H1 (cell line): Measurements from ENCODE around the gene XPNPEP2. TPM values are rescaled to one million over a fixed set of nuclear protein-coding genes. Genes with fewer than 3 reads are reported as not detected.

Experiments
- CTCF ChIA-PET: fragments of 300-600 bp; sonication (Branson Sonifier 250); formaldehyde crosslinking; loops from one replicate; lab custom pipeline; 2021; ENCODE audit not compliant: partially characterized antibody; lab: Charles Lee
- POLR2A ChIA-PET: fragments of 300-600 bp; sonication (Branson Sonifier 250); formaldehyde crosslinking; loops from one replicate; lab custom pipeline; 2021; ENCODE audit warnings: inconsistent platforms; ENCODE audit not compliant: partially characterized antibody; lab: Charles Lee
- DNase-seq, 2 experiments: peaks; one replicate each; pipeline versions ENCODE4 v3.0.0 to v3.0.0-alpha.2; 2010 to 2022; ENCODE audit warnings: low spot score in 2 of 2, low read depth in 1 of 2, mixed read lengths in 1 of 2
- FAIRE-seq: peaks from 2 replicates; lab custom pipeline; 2011; peaks lifted over from hg19 to GRCh38; lab: Jason Lieb, UNC
- H2AFZ ChIP-seq: 2 replicates; pipeline ENCODE4 v1.8.1; 2012; ENCODE audit warnings: low read length, inconsistent platforms
- H2AK5ac ChIP-seq: 2 replicates; pipeline ENCODE4 v1.6.1; 2013; ENCODE audit warnings: low read depth, low read length
- H2BK120ac ChIP-seq: replicated peaks from 2 replicates; pipeline ENCODE3; 2013; ENCODE audit warnings: low read depth, low read length, inconsistent platforms
- H2BK12ac ChIP-seq: 2 replicates; pipeline ENCODE4 v1.6.1; 2013; ENCODE audit warnings: low read depth, low read length
- H2BK15ac ChIP-seq: 2 replicates; pipeline ENCODE4 v1.6.1; 2013; ENCODE audit warnings: low read length
- H2BK20ac ChIP-seq: 2 replicates; pipeline ENCODE4 v1.6.1; 2013; ENCODE audit warnings: low read length
- H2BK5ac ChIP-seq: 2 replicates; pipeline ENCODE4 v1.6.1; 2013; ENCODE audit warnings: low read depth, low read length
- H3K14ac ChIP-seq: 2 replicates; pipeline ENCODE4 v1.6.1; 2013; ENCODE audit warnings: inconsistent platforms; ENCODE audit not compliant: insufficient read length
- H3K18ac ChIP-seq: 2 replicates; pipeline ENCODE4 v1.6.1; 2013; ENCODE audit warnings: low read length; ENCODE audit errors: extremely low read depth
- H3K23ac ChIP-seq: 2 replicates; pipeline ENCODE4 v1.6.1; 2013; ENCODE audit warnings: inconsistent platforms; ENCODE audit not compliant: insufficient read length
- H3K23me2 ChIP-seq: 2 replicates; pipeline ENCODE4 v1.6.1; 2013; ENCODE audit warnings: low read depth, low read length
- H3K27ac ChIP-seq: 2 replicates; pipeline ENCODE4 v1.6.1; 2011; ENCODE audit warnings: low read depth, low read length, inconsistent platforms
- H3K27me3 ChIP-seq, 4 experiments: replicated peaks in 1 of 4; 1 replicate in 1 of 4; 2 replicates in 3 of 4; pipeline versions ENCODE4 v1.6.1 to v1.8.1; 2011 to 2013; ENCODE audit warnings: low read length in 3 of 4, mild to moderate bottlenecking in 3 of 4, inconsistent platforms in 2 of 4, mixed read lengths in 2 of 4, moderate library complexity in 1 of 4; ENCODE audit not compliant: control insufficient read depth in 3 of 4, insufficient read depth in 3 of 4; ENCODE audit errors: extremely low read depth in 1 of 4
- H3K36me3 ChIP-seq, 4 experiments: 2 replicates each; pipeline versions ENCODE4 v1.6.1 to v1.8.1; 2011 to 2013; ENCODE audit warnings: mild to moderate bottlenecking in 4 of 4, low read length in 3 of 4, moderate library complexity in 2 of 4, control low read depth in 1 of 4, inconsistent platforms in 1 of 4; ENCODE audit not compliant: insufficient read depth in 4 of 4, control insufficient read depth in 2 of 4
- H3K4ac ChIP-seq: replicated peaks from 2 replicates; pipeline ENCODE3; 2013; ENCODE audit warnings: low read length, low read depth, mixed read lengths, inconsistent platforms; ENCODE audit not compliant: insufficient read length
- H3K4me1 ChIP-seq, 4 experiments: replicated peaks in 1 of 4; 1 replicate in 1 of 4; 2 replicates in 3 of 4; pipeline versions ENCODE4 v1.6.1 to v1.8.1; 2011 to 2013; ENCODE audit warnings: low read length in 3 of 4, inconsistent platforms in 2 of 4, mixed read lengths in 1 of 4; ENCODE audit not compliant: insufficient read depth in 4 of 4, control insufficient read depth in 3 of 4
- H3K4me2 ChIP-seq, 2 experiments: 2 replicates each; pipeline versions ENCODE4 v1.6.1 to v1.8.1; 2011 to 2013; ENCODE audit warnings: low read depth in 2 of 2, low read length in 2 of 2, control low read depth in 1 of 2, inconsistent platforms in 1 of 2, mild to moderate bottlenecking in 1 of 2; ENCODE audit not compliant: insufficient read depth in 1 of 2
- H3K4me3 ChIP-seq, 4 experiments: fragments of 200-600, 300-600 bp in 1 of 4; sonication (generic), shearing (Covaris generic), sonication (Bioruptor Twin) in 1 of 4; 2 replicates each; pipeline versions ENCODE4 v1.5.1 to v1.8.1; 2011 to 2016; ENCODE audit warnings: low read length in 4 of 4, low read depth in 3 of 4, control low read depth in 2 of 4, inconsistent platforms in 2 of 4, mild to moderate bottlenecking in 2 of 4, mixed read lengths in 1 of 4, moderate library complexity in 1 of 4; ENCODE audit not compliant: insufficient read depth in 2 of 4; ENCODE audit errors: extremely low read depth in 1 of 4
- H3K56ac ChIP-seq: replicated peaks from 2 replicates; pipeline ENCODE3; 2013; ENCODE audit warnings: low read depth, mild to moderate bottlenecking, mixed read lengths, low read length, inconsistent platforms; ENCODE audit not compliant: insufficient read length
- H3K79me1 ChIP-seq: 2 replicates; pipeline ENCODE4 v1.6.1; 2013; ENCODE audit warnings: low read depth, low read length, control low read depth
- H3K79me2 ChIP-seq, 2 experiments: 2 replicates each; pipeline versions ENCODE4 v1.6.1 to v1.8.1; 2012 to 2013; ENCODE audit warnings: low read length in 2 of 2, mild to moderate bottlenecking in 2 of 2, inconsistent platforms in 1 of 2; ENCODE audit not compliant: insufficient read depth in 2 of 2, control insufficient read depth in 1 of 2
- H3K9ac ChIP-seq, 4 experiments: replicated peaks in 1 of 4; 1 replicate in 1 of 4; 2 replicates in 3 of 4; pipeline versions ENCODE4 v1.6.1 to v1.8.1; 2011 to 2013; ENCODE audit warnings: low read depth in 3 of 4, low read length in 3 of 4, control low read depth in 2 of 4, mild to moderate bottlenecking in 2 of 4, moderate library complexity in 2 of 4, inconsistent platforms in 1 of 4; ENCODE audit errors: extremely low read depth in 1 of 4
- H3K9me3 ChIP-seq, 2 experiments: 2 replicates each; pipeline versions ENCODE4 v1.6.1 to v1.8.1; 2012 to 2013; ENCODE audit warnings: mild to moderate bottlenecking in 2 of 2, moderate library complexity in 2 of 2, control low read depth in 1 of 2, inconsistent platforms in 1 of 2, low read depth in 1 of 2, low read length in 1 of 2, mixed read lengths in 1 of 2; ENCODE audit not compliant: insufficient read depth in 2 of 2
- H4K20me1 ChIP-seq, 2 experiments: replicated peaks in 1 of 2; 2 replicates each; pipeline versions ENCODE3 to v1.8.1; 2011 to 2013; ENCODE audit warnings: inconsistent platforms in 2 of 2, low read length in 2 of 2, mild to moderate bottlenecking in 1 of 2; ENCODE audit not compliant: insufficient read depth in 2 of 2, control insufficient read depth in 1 of 2
- H4K5ac ChIP-seq: 2 replicates; pipeline ENCODE4 v1.6.1; 2013; ENCODE audit warnings: low read length, low read depth, mixed read lengths, inconsistent platforms; ENCODE audit not compliant: insufficient read length
- H4K8ac ChIP-seq: 2 replicates; pipeline ENCODE4 v1.8.0; 2013; ENCODE audit warnings: mild to moderate bottlenecking, moderate library complexity, low read length, inconsistent platforms; ENCODE audit not compliant: insufficient read depth; ENCODE audit errors: extremely low read depth
- H4K91ac ChIP-seq: replicated peaks from 2 replicates; pipeline ENCODE3; 2013; ENCODE audit warnings: low read length, mixed read lengths, inconsistent platforms; ENCODE audit not compliant: insufficient read length
- ATF2 ChIP-seq: IDR thresholded peaks from 2 replicates; pipeline ENCODE4 v1.6.1; 2012; ENCODE audit warnings: low read length, inconsistent platforms
- BRCA1 ChIP-seq: IDR thresholded peaks from 2 replicates; pipeline ENCODE4 v1.6.1; 2012; ENCODE audit warnings: low read depth, low read length, improper control_type of control experiment
- EP300 ChIP-seq, 2 experiments: IDR thresholded peaks; 1 replicate in 1 of 2; 2 replicates in 1 of 2; pipeline ENCODE4 v1.6.1; 2011 to 2012; ENCODE audit warnings: low read depth in 2 of 2, low read length in 2 of 2, mild to moderate bottlenecking in 2 of 2, borderline replicate concordance in 1 of 2, inconsistent platforms in 1 of 2, moderate library complexity in 1 of 2
- GABPA ChIP-seq: IDR thresholded peaks from 2 replicates; pipeline ENCODE4 v1.6.1; 2011; ENCODE audit warnings: mild to moderate bottlenecking, low read length, moderate library complexity, borderline replicate concordance; ENCODE audit not compliant: insufficient read depth
- HDAC2 ChIP-seq, 2 experiments: fragments of 300-600 bp in 1 of 2; sonication (generic) in 1 of 2; IDR thresholded peaks; 2 replicates each; pipeline ENCODE4 v1.6.1; 2011 to 2012; ENCODE audit warnings: low read depth in 2 of 2, low read length in 2 of 2, mild to moderate bottlenecking in 2 of 2, moderate library complexity in 2 of 2, borderline replicate concordance in 1 of 2, inconsistent platforms in 1 of 2
- KDM5A ChIP-seq: fragments of 200-600 bp; IDR thresholded peaks from 2 replicates; pipeline ENCODE4 v1.7.1; 2012; ENCODE audit warnings: mild to moderate bottlenecking, low read length, inconsistent platforms, mixed read lengths
- POLR2AphosphoS5 ChIP-seq: IDR thresholded peaks from 2 replicates; pipeline ENCODE4 v1.6.1; 2011; ENCODE audit warnings: low read depth, low read length
- SIN3A ChIP-seq, 2 experiments: IDR thresholded peaks in 1 of 2; conservative IDR thresholded peaks in 1 of 2; 2 replicates each; pipeline ENCODE4 v1.6.1; 2011 to 2012; ENCODE audit warnings: low read length in 2 of 2, improper control_type of control experiment in 1 of 2, low read depth in 1 of 2, mild to moderate bottlenecking in 1 of 2
- TAF7 ChIP-seq: optimal IDR thresholded peaks from 2 replicates; pipeline ENCODE3; 2011; ENCODE audit warnings: low read depth, mild to moderate bottlenecking, inconsistent platforms, low read length, moderate library complexity, borderline replicate concordance
- TEAD4 ChIP-seq: IDR thresholded peaks from 2 replicates; pipeline ENCODE4 v1.6.1; 2012; ENCODE audit warnings: low read depth, low read length, inconsistent platforms, mixed read lengths
- WGBS, 2 experiments: shearing (Covaris generic) in 1 of 2; methylation state at CpG; one replicate each; pipeline versions ENCODE4 v1.1.6 to v1.1.7; 2013 to 2015; ENCODE audit warnings: low lambda C conversion rate in 2 of 2, mixed read lengths in 2 of 2, inconsistent platforms in 1 of 2, low coverage in 1 of 2, missing lambda C conversion rate in 1 of 2; ENCODE audit not compliant: insufficient replicate concordance in 2 of 2, insufficient coverage in 1 of 2, insufficient read length in 1 of 2; ENCODE audit errors: extremely low coverage in 1 of 2, missing lambda C conversion rate in 1 of 2; 5-methylcytosine and 5-hydroxymethylcytosine counted together
- polyA plus RNA-seq, 7 experiments: library from polyadenylated mRNA; depleted of rRNA in 3 of 7; stranded (reverse) in 5 of 7; unstranded in 2 of 7; fragments of >200 nt in 5 of 7; fragments of 200-250 nt in 2 of 7; gene quantifications; 1 replicate in 5 of 7; 2 replicates in 1 of 7; 4 replicates in 1 of 7; pipeline versions ENCODE4 v1.2.1 to v1.2.3, GENCODE V29; 2011 to 2013; ENCODE audit warnings: missing spikeins in 2 of 7, mixed read lengths in 2 of 7
- total RNA-seq: library from RNA; stranded (reverse); fragmentation: NEBNext Ultra II Directional; extraction: Animal tissue kit (Norgen Biotek cat#: 25700); gene quantifications from 2 replicates; pipeline ENCODE4 v1.2.1, GENCODE V29; 2021

The XPNPEP2 gene
- total and polyA plus RNA-seq, 2 of the 8 experiments (the other 6 are each of a cell fraction or from before 2014, with no cell fraction given), result 0.27 TPM; not detected in 1

DNA sequence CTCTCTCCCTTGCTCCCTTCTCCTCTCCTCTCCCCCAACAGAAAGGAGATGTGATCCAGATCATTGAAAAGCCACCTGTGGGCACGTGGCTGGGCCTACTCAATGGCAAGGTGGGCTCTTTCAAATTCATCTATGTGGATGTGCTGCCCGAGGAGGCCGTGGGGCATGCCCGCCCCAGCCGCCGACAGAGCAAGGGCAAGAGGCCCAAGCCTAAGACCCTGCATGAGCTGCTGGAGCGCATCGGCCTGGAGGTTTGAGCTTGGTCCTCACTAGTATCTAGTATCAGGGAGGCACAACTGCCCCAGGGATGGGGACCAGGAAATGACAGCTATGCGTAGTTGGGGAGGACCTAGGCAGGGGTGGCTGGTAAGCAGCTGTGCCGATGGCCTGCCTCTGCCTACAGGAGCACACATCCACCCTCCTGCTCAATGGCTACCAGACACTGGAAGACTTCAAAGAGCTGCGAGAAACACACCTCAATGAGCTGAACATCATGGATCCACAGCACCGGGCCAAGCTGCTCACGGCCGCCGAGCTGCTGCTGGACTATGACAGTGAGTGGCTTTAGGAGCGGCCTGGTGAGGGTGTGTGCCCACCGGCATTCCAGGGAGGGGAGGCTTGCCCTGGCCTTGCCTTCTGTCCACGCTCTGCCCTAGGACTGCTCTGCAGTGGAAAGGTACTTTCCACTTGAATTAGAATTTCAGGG lies 54.0 kb downstream of the XPNPEP2 start:
- CTCF ChIA-PET, result interaction anchor here (1.0 to 2.0 kb wide), 7 partner anchors 11 to 185 kb away, joined by 3 to 7 read pairs (median 4); no protein-coding TSS in a partner anchor
- no peak overlapping the region for H2BK20ac ChIP-seq
- H3K79me1 ChIP-seq, result no peaks in the 10 kb centered on the region
- H4K20me1 ChIP-seq, result no peaks in the 10 kb centered on the region
- no peak overlapping the region for H4K91ac ChIP-seq
- H2AK5ac ChIP-seq, result no peak overlapping the region
- WGBS, 2 experiments, result 90% methylated on average over 12 of the region's 18 CpGs; no CpG with 5 or more reads in 1 of the 2 experiments
- no peak overlapping the region for H4K8ac ChIP-seq
- H3K56ac ChIP-seq, result no peak overlapping the region
- H3K4me3 ChIP-seq, result no peak overlapping the region
- H3K18ac ChIP-seq, result no peak overlapping the region
- H2BK5ac ChIP-seq, result no peak overlapping the region
- H3K23ac ChIP-seq, result no peak overlapping the region
- H3K27me3 ChIP-seq, result no peaks in the 10 kb centered on the region
- H3K36me3 ChIP-seq, result no peaks in the 10 kb centered on the region
- H2BK15ac ChIP-seq, result no peak overlapping the region
- H2BK120ac ChIP-seq, result no peak overlapping the region
- H3K23me2 ChIP-seq, result no peaks in the 10 kb centered on the region
- no peak overlapping the region for H3K4me2 ChIP-seq
- H3K4ac ChIP-seq, result no peak overlapping the region
- H4K5ac ChIP-seq, result no peak overlapping the region
- FAIRE-seq, result no peak
- H3K4me1 ChIP-seq, result no peaks in the 10 kb centered on the region
- no peak overlapping the region for H3K9ac ChIP-seq
- POLR2A ChIA-PET, result interaction anchor here (1.3 kb wide), 1 partner anchor 187 kb away, joined by 3 read pairs; no protein-coding TSS in a partner anchor
- no peak overlapping the region for H3K14ac ChIP-seq
- H3K9me3 ChIP-seq, result no peaks in the 10 kb centered on the region
- H2BK12ac ChIP-seq, result no peak overlapping the region
- no peak overlapping the region for H3K27ac ChIP-seq
- no peak for DNase-seq
- no peaks in the 10 kb centered on the region for H3K79me2 ChIP-seq
- no peak overlapping the region for H2AFZ ChIP-seq
- no peak for TF ChIP-seq GABPA
- no peak for TF ChIP-seq SIN3A (conservative IDR thresholded peaks at IDR 0.05 in 1 of 2, IDR thresholded peaks at IDR 0.05 in 1 of 2; ENCODE audit: low read depth in 1 of 2, low read length in 2 of 2)
- no peak for TF ChIP-seq TAF7
- no peak for TF ChIP-seq POLR2AphosphoS5
- no peak for TF ChIP-seq EP300 (IDR thresholded peaks at IDR 0.05; ENCODE audit: borderline replicate concordance in 1 of 2, low read depth in 2 of 2, low read length in 2 of 2)
- TF ChIP-seq KDM5A, result no peak
- no peak for TF ChIP-seq TEAD4
- no peak for TF ChIP-seq HDAC2 (IDR thresholded peaks at IDR 0.05; ENCODE audit: borderline replicate concordance in 1 of 2, low read depth in 2 of 2, low read length in 2 of 2)
- TF ChIP-seq BRCA1, result no peak
- TF ChIP-seq ATF2, result no peak
